ENCODE measurements around the gene MAML2. TPM values are rescaled to one million over a fixed set of nuclear protein-coding genes. Genes with fewer than 3 reads are reported as not detected.

Gene MAML2
- polyA plus RNA-seq, 1 of the 3 experiments (the other 2 are of a cell fraction): 20.1 TPM

DNA sequence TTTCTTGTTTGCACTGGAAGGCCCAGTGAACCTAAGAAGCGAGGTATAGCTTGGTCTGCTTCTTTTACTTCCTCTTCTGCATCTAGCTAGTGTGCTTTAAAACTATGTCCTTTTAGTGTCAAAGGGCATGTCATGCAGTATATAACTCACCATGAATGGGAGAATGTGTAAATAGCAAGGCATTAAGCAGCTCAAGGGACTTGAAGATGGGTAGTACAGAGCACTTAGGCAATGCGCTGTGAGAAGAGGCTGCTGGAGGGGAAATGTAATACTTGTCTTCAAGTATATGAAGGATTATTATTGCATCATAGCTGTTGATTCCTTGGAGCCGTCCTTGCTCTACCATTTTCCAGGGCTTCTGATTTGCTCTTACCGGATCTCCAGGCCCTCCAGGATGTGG lies 7.6 kb downstream of the MAML2 start:
- Histone ChIP-seq H3K4me3 (ENCODE audit: low read depth in 2 of 2, low read length in 1 of 2) (no peak overlapping the region), H4K20me1 (ENCODE audit: insufficient read depth) (peaks cover 32% of the 10 kb centered on the region), H3K27ac (ENCODE audit: low read depth in 2 of 2, low read length in 1 of 2) (no peak overlapping the region), H3K27me3 (ENCODE audit: insufficient read depth) (no peaks in the 10 kb centered on the region), H3F3A (replicated peaks; ENCODE audit: insufficient read depth) (peaks cover 30% of the 10 kb centered on the region), H2AFZ (ENCODE audit: low read depth) (no peak overlapping the region), H3K9ac (no peak overlapping the region), H3K9me2 (no peaks in the 10 kb centered on the region), H3K36me3 (replicated peaks in 1 of 2; ENCODE audit: control insufficient read depth in 1 of 2, insufficient read depth in 2 of 2, low read length in 1 of 2) (peaks cover 20% of the 10 kb centered on the region in 2 experiments), H3K79me2 (ENCODE audit: insufficient read depth) (peaks cover 100% of the 10 kb centered on the region), H3K4me2 (no peak overlapping the region), H3K4me1 (ENCODE audit: control insufficient read depth in 1 of 2, insufficient read depth in 2 of 2, low read depth in 1 of 2, low read length in 1 of 2) (peaks cover 16 to 60% of the 10 kb centered on the region in 2 experiments), H3K9me3 (no peaks in the 10 kb centered on the region)
- WGBS (ENCODE audit: low lambda C conversion rate): 83% methylated on average over 4 of the region's 4 CpGs
- CTCF ChIA-PET: interaction anchor here (0.6 to 1.4 kb wide), 3 partner anchors 28 to 1574 kb away, joined by 3 to 4 read pairs (median 3); no protein-coding TSS in a partner anchor
- POLR2A ChIA-PET: no interaction called here
- TF ChIP-seq RFX5 (IDR thresholded peaks at IDR 0.05; ENCODE audit: low read length) (no peak), EP300 (IDR thresholded peaks at IDR 0.05; ENCODE audit: borderline replicate concordance in 1 of 2, low read depth in 1 of 2, low read length in 1 of 2) (no peak), CHD2 (IDR thresholded peaks at IDR 0.05; ENCODE audit: low read length, partially characterized antibody) (no peak), NRF1 (IDR thresholded peaks at IDR 0.05; ENCODE audit: low read depth, low read length) (no peak), EZH2phosphoT487 (IDR thresholded peaks at IDR 0.05; ENCODE audit: borderline replicate concordance, low read depth) (no peak), GATA2 (CRISPR knock-in tag; IDR thresholded peaks at IDR 0.05) (no peak)
- TF ChIP-seq, protein P1, sequence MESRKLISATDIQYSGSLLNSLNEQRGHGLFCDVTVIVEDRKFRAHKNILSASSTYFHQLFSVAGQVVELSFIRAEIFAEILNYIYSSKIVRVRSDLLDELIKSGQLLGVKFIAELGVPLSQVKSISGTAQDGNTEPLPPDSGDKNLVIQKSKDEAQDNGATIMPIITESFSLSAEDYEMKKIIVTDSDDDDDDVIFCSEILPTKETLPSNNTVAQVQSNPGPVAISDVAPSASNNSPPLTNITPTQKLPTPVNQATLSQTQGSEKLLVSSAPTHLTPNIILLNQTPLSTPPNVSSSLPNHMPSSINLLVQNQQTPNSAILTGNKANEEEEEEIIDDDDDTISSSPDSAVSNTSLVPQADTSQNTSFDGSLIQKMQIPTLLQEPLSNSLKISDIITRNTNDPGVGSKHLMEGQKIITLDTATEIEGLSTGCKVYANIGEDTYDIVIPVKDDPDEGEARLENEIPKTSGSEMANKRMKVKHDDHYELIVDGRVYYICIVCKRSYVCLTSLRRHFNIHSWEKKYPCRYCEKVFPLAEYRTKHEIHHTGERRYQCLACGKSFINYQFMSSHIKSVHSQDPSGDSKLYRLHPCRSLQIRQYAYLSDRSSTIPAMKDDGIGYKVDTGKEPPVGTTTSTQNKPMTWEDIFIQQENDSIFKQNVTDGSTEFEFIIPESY (IDR thresholded peaks at IDR 0.05; ENCODE audit: borderline replicate concordance, low read depth): no peak
- TF ChIP-seq, protein P2, sequence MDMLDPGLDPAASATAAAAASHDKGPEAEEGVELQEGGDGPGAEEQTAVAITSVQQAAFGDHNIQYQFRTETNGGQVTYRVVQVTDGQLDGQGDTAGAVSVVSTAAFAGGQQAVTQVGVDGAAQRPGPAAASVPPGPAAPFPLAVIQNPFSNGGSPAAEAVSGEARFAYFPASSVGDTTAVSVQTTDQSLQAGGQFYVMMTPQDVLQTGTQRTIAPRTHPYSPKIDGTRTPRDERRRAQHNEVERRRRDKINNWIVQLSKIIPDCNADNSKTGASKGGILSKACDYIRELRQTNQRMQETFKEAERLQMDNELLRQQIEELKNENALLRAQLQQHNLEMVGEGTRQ (IDR thresholded peaks at IDR 0.05; ENCODE audit: borderline replicate concordance, low read depth, low read length): no peak
- DNase-seq: no peak

DNA sequence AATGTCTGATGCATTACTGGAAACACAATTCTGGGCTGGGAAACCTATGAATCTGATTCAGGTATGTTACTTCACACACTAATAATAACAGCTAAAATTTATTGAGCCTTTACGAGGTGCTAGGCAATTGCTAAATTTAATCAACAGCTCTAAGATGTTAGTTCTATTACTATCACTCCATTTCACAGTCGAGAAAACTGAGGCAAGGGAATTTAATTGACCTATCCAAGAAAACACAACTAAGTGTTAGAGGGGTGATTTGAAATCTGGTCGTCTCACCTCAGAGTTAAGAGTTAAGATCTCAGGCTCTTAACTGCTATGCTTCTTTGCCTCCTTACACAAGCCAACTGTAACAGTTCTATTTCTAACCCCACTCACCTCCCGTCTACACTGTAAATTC lies 8.8 kb downstream of the MAML2 start:
- POLR2A ChIA-PET: no interaction called here
- Histone ChIP-seq H3K27ac (ENCODE audit: low read depth in 2 of 2, low read length in 1 of 2) (peak overlapping the region in 1 of 2 experiments; percentile 59; a peak in 1 of 4 replicates), H3F3A (replicated peaks; ENCODE audit: insufficient read depth) (peaks cover 39% of the 10 kb centered on the region), H3K36me3 (replicated peaks in 1 of 2; ENCODE audit: control insufficient read depth in 1 of 2, insufficient read depth in 2 of 2, low read length in 1 of 2) (peaks cover 18 to 22% of the 10 kb centered on the region in 2 experiments), H3K27me3 (ENCODE audit: insufficient read depth) (no peaks in the 10 kb centered on the region), H2AFZ (ENCODE audit: low read depth) (no peak overlapping the region), H3K79me2 (ENCODE audit: insufficient read depth) (peaks cover 100% of the 10 kb centered on the region), H3K9me3 (no peaks in the 10 kb centered on the region), H3K4me1 (ENCODE audit: control insufficient read depth in 1 of 2, insufficient read depth in 2 of 2, low read depth in 1 of 2, low read length in 1 of 2) (peaks cover 7 to 63% of the 10 kb centered on the region in 2 experiments), H3K9ac (no peak overlapping the region), H3K9me2 (no peaks in the 10 kb centered on the region), H3K4me2 (no peak overlapping the region), H3K4me3 (ENCODE audit: low read depth in 2 of 2, low read length in 1 of 2) (no peak overlapping the region), H4K20me1 (ENCODE audit: insufficient read depth) (peaks cover 32% of the 10 kb centered on the region)
- TF ChIP-seq YY1 (IDR thresholded peaks at IDR 0.05; ENCODE audit: low read depth) (no peak), MEF2A (IDR thresholded peaks at IDR 0.05; ENCODE audit: borderline replicate concordance, low read depth) (no peak), TEAD4 (IDR thresholded peaks at IDR 0.05; ENCODE audit: borderline replicate concordance, insufficient read depth) (no peak)
- CTCF ChIA-PET: interaction anchor here (1.1 kb wide), 1 partner anchor 9 kb away, joined by 3 read pairs; the partner anchor contains the start of gene MAML2
- DNase-seq: no peak
- WGBS (ENCODE audit: low lambda C conversion rate): 94% methylated on average over 4 of the region's 4 CpGs

Data from SK-N-SH (cell line).